Thoracic aorta (tissue), 2 donors: ENCODE data around the gene BPIFB2. TPM values are rescaled to one million over a fixed set of nuclear protein-coding genes. Genes with fewer than 3 reads are reported as not detected.

Experiments used
- ATAC-seq: fragments of 150-250 bp; one replicate; pipeline ENCODE4 v1.8.0; 2017; ENCODE audit warnings: low read depth; ENCODE audit not compliant: insufficient number of reproducible peaks, low FRiP score
- DNase-seq: peaks from one replicate; pipeline ENCODE4 v3.0.0-alpha.2; 2020; ENCODE audit warnings: low spot score
- H3K27ac ChIP-seq, 2 donors: fragments of 200-600 bp; sonication (generic); 1 replicate in 1 of 2; 2 replicates in 1 of 2; pipeline ENCODE4 v1.5.1; 2016; ENCODE audit warnings: mild to moderate bottlenecking in 2 of 2, moderate library complexity in 2 of 2
- H3K27me3 ChIP-seq: fragments of 200-600 bp; sonication (generic); replicated peaks from 2 replicates; pipeline ENCODE4 v1.6.0; 2016; ENCODE audit warnings: mild to moderate bottlenecking; ENCODE audit not compliant: insufficient read depth
- H3K36me3 ChIP-seq: fragments of 200-600 bp; sonication (generic); one replicate; pipeline ENCODE4 v1.5.1; 2016
- H3K4me1 ChIP-seq, 2 donors: fragments of 200-600 bp; sonication (generic); 1 replicate in 1 of 2; 2 replicates in 1 of 2; pipeline versions ENCODE4 v1.5.1 to v1.6.0; 2016; ENCODE audit warnings: low read depth in 2 of 2, mild to moderate bottlenecking in 1 of 2; ENCODE audit not compliant: control insufficient read depth in 1 of 2
- H3K4me3 ChIP-seq: fragments of 200-600 bp; sonication (generic); 2 replicates; pipeline ENCODE4 v1.5.1; 2016; ENCODE audit warnings: mild to moderate bottlenecking
- H3K9me3 ChIP-seq: fragments of 200-600 bp; sonication (generic); 2 replicates; pipeline ENCODE4 v1.5.1; 2016
- CTCF ChIP-seq: fragments of 200-600 bp; sonication (generic); IDR thresholded peaks from one replicate; pipeline ENCODE4 v1.5.1; 2019; ENCODE audit warnings: antibody characterized with exemption
- total RNA-seq, 2 donors: library from RNA; depleted of rRNA; stranded (reverse); fragments of >200 nt; gene quantifications; one replicate each; pipeline versions ENCODE4 v1.1.0 to v1.2.3, GENCODE V29; 2016

The BPIFB2 gene
- total RNA-seq, 2 donors from 2014 or later = not detected

- DNase-seq (no peak), ATAC-seq (no peak)
- H3K27ac ChIP-seq = no peak overlapping the region
- H3K4me1 ChIP-seq = no peaks in the 10 kb centered on the region
- no peak for TF ChIP-seq CTCF
- H3K4me3 ChIP-seq = no peak overlapping the region
- H3K36me3 ChIP-seq = no peaks in the 10 kb centered on the region
- no peaks in the 10 kb centered on the region for H3K27me3 ChIP-seq
- H3K9me3 ChIP-seq = no peaks in the 10 kb centered on the region
Observed at GRCh38 chr20:33013701-33014326, 6.3 kb downstream of the BPIFB2 start.

GRCh38 chr20:33014336-33015113 is 7.0 kb downstream of the BPIFB2 start:
- no peak for TF ChIP-seq CTCF
- no peaks in the 10 kb centered on the region for H3K27me3 ChIP-seq
- no peak overlapping the region for H3K4me3 ChIP-seq
- no peaks in the 10 kb centered on the region for H3K4me1 ChIP-seq
- H3K9me3 ChIP-seq = no peaks in the 10 kb centered on the region
- ATAC-seq = no peak
- DNase-seq = no peak
- no peaks in the 10 kb centered on the region for H3K36me3 ChIP-seq
- no peak overlapping the region for H3K27ac ChIP-seq

- no peak for ATAC-seq
- H3K27me3 ChIP-seq = no peaks in the 10 kb centered on the region
Observed at GRCh38 chr20:33015114-33015484, 7.6 kb downstream of the BPIFB2 start.

GRCh38 chr20:33015700-33016580 is 8.4 kb downstream of the BPIFB2 start:
- DNase-seq = no peak
- no peak for ATAC-seq
- Histone ChIP-seq H3K4me1 (no peaks in the 10 kb centered on the region), H3K27ac (no peak overlapping the region), H3K36me3 (no peaks in the 10 kb centered on the region), H3K9me3 (no peaks in the 10 kb centered on the region), H3K4me3 (no peak overlapping the region), H3K27me3 (no peaks in the 10 kb centered on the region)
- TF ChIP-seq CTCF = no peak

More at GRCh38 chr20:33015114-33015484, 7.6 kb downstream of the BPIFB2 start:
- Histone ChIP-seq H3K27ac (no peak overlapping the region), H3K4me1 (no peaks in the 10 kb centered on the region), H3K4me3 (no peak overlapping the region), H3K9me3 (no peaks in the 10 kb centered on the region), H3K36me3 (no peaks in the 10 kb centered on the region)
- DNase-seq = no peak
- TF ChIP-seq CTCF = no peak

- no peaks in the 10 kb centered on the region for H3K9me3 ChIP-seq
- no peak overlapping the region for H3K27ac ChIP-seq
- DNase-seq (no peak), ATAC-seq (no peak)
- no peak for TF ChIP-seq CTCF
- no peak overlapping the region for H3K4me3 ChIP-seq
- no peaks in the 10 kb centered on the region for H3K27me3 ChIP-seq
- H3K36me3 ChIP-seq = no peaks in the 10 kb centered on the region
- no peaks in the 10 kb centered on the region for H3K4me1 ChIP-seq
Observed at GRCh38 chr20:33016581-33017109, 9.1 kb downstream of the BPIFB2 start.
